Measurements from ENCODE around the gene FUT2. TPM values are rescaled to one million over a fixed set of nuclear protein-coding genes. Genes with fewer than 3 reads are reported as not detected.

Gene FUT2
- total RNA-seq: 1.5 TPM

GRCh38 chr19:48695743-48696352, at the start of gene FUT2:
FUT2 (plus strand) TSS chr19:48695971; CDS start chr19:48702957, 6,986 bp downstream.

GRCh38 chr19:48646001-48646721, 49.6 kb upstream of the FUT2 start, which contains the start of gene CA11:
CA11 (minus strand) TSS chr19:48646187; CDS start chr19:48645632, 555 bp downstream.

GRCh38 chr19:48672994-48673393, 22.8 kb upstream of the FUT2 start, which contains the start of gene NTN5:
NTN5 (minus strand) TSS chr19:48673017; CDS start chr19:48670986, 2,031 bp downstream.

GRCh38 chr19:48719263-48720171, 23.7 kb downstream of the FUT2 start, which contains the start of gene MAMSTR:
MAMSTR (minus strand) TSS chr19:48719725; CDS start chr19:48719031, 694 bp downstream.

GRCh38 chr19:48740164-48740972, 44.6 kb downstream of the FUT2 start, which contains the start of gene RASIP1:
RASIP1 (minus strand) TSS chr19:48740610; CDS start chr19:48740282, 328 bp downstream.

GRCh38 chr19:48746738-48747575, 51.2 kb downstream of the FUT2 start, which contains the start of gene IZUMO1:
IZUMO1 (minus strand) TSS chr19:48746909; CDS start chr19:48745859, 1,050 bp downstream.

GRCh38 chr19:48752496-48753365, 57.0 kb downstream of the FUT2 start, which contains the start of gene FUT1:
FUT1 (minus strand) TSS chr19:48752641; CDS start chr19:48751281, 1,360 bp downstream.

GRCh38 chr19:48755084-48755641, 59.4 kb downstream of the FUT2 start, which contains the start of gene FGF21:
FGF21 (plus strand) TSS chr19:48755524; CDS start chr19:48756237, 713 bp downstream.

Other genes starting within 250 kb of the FUT2 start
- gene GRWD1, start 250.0 kb upstream of the FUT2 start, total RNA-seq: 20.8 TPM
- 1.2 TPM for gene KCNJ14, start 240.4 kb upstream of the FUT2 start, total RNA-seq
- gene CYTH2, start 226.6 kb upstream of the FUT2 start, total RNA-seq: 52.6 TPM
- 1.9 TPM for gene LMTK3, start 184.1 kb upstream of the FUT2 start, total RNA-seq
- gene SULT2B1, start 143.8 kb upstream of the FUT2 start, total RNA-seq: not detected
- gene SPACA4, start 89.2 kb upstream of the FUT2 start, total RNA-seq: not detected
- gene FAM83E, start 80.9 kb upstream of the FUT2 start, total RNA-seq: 0.88 TPM
- gene RPL18, start 76.8 kb upstream of the FUT2 start, total RNA-seq: 2,126 TPM
- gene SPHK2, start 76.5 kb upstream of the FUT2 start, total RNA-seq: 16.2 TPM
- 17.2 TPM for gene DBP, start 58.6 kb upstream of the FUT2 start, total RNA-seq
- 3.5 TPM for gene CA11, start 49.8 kb upstream of the FUT2 start, total RNA-seq
- gene NTN5, start 23.0 kb upstream of the FUT2 start, total RNA-seq: 0.76 TPM
- gene MAMSTR, start 23.8 kb downstream of the FUT2 start, total RNA-seq: 8.9 TPM
- 23.2 TPM for gene RASIP1, start 44.6 kb downstream of the FUT2 start, total RNA-seq
- gene IZUMO1, start 50.9 kb downstream of the FUT2 start, total RNA-seq: 0.12 TPM
- 5.0 TPM for gene FUT1, start 56.7 kb downstream of the FUT2 start, total RNA-seq
- gene FGF21, start 59.6 kb downstream of the FUT2 start, total RNA-seq: not detected
- gene BCAT2, start 115.1 kb downstream of the FUT2 start, total RNA-seq: 36.3 TPM
- gene HSD17B14, start 140.5 kb downstream of the FUT2 start, total RNA-seq: 12.0 TPM
- gene PLEKHA4, start 172.6 kb downstream of the FUT2 start, total RNA-seq: 18.1 TPM
- gene PPP1R15A, start 176.4 kb downstream of the FUT2 start, total RNA-seq: 71.7 TPM
- gene TULP2, start 202.8 kb downstream of the FUT2 start, total RNA-seq: 0.29 TPM
- 221 TPM for gene NUCB1, start 204.3 kb downstream of the FUT2 start, total RNA-seq
- 1.4 TPM for gene DHDH, start 237.7 kb downstream of the FUT2 start, total RNA-seq

All from metanephros (tissue), 1 donor.